ENCODE measurements around the gene BICRA.

Gene BICRA

DNA sequence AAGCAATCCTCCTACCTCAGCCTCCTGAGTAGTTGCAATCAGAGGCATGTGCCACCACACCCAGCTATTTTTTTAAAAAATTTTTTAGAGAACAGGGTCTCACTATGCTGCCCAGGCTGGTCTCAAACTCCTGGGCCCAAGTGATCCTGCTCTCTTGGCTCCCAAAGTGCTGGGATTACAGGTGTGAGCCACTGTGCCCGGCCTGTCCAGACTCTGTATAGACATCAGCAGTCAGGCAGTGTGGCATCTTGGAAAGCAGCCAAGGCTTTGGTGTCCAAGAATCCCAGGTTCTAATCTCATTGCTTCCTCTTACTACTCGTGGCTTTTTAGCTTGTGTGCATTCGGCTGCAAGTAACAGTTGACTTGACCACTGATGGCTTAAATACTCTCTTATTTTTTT lies 43.4 kb downstream of the BICRA start:
- no peak for ATAC-seq (ENCODE audit: low read depth)
- TF ChIP-seq, protein P1, sequence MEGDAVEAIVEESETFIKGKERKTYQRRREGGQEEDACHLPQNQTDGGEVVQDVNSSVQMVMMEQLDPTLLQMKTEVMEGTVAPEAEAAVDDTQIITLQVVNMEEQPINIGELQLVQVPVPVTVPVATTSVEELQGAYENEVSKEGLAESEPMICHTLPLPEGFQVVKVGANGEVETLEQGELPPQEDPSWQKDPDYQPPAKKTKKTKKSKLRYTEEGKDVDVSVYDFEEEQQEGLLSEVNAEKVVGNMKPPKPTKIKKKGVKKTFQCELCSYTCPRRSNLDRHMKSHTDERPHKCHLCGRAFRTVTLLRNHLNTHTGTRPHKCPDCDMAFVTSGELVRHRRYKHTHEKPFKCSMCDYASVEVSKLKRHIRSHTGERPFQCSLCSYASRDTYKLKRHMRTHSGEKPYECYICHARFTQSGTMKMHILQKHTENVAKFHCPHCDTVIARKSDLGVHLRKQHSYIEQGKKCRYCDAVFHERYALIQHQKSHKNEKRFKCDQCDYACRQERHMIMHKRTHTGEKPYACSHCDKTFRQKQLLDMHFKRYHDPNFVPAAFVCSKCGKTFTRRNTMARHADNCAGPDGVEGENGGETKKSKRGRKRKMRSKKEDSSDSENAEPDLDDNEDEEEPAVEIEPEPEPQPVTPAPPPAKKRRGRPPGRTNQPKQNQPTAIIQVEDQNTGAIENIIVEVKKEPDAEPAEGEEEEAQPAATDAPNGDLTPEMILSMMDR (IDR thresholded peaks at IDR 0.05; ENCODE audit: poor library complexity, severe bottlenecking) = no peak

DNA sequence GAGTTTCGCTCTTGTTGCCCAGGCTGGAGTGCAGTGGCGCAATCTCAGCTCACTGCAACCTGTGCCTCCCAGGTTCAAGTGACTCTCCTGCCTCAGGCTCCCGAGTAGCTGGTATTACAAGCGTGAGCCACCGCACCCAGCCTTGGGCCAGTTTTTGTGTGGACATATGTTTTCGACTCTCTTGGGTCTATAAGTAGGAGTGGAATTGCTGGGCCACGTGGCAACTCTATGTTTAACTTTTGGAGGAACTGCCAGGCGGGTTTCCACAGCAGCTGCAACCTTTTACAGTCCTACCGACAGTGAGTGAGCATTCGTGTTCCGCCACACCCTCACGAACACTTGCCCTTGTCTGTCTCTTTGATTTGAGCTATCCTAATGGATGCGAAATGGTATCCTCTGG lies 44.9 kb downstream of the BICRA start:
- Histone ChIP-seq H3K27ac (ENCODE audit: poor library complexity, severe bottlenecking) (no peak overlapping the region), H3K4me1 (ENCODE audit: insufficient read depth, poor library complexity, severe bottlenecking) (peaks cover 4% of the 10 kb centered on the region), H3K27me3 (ENCODE audit: insufficient read depth, poor library complexity, severe bottlenecking) (no peaks in the 10 kb centered on the region), H3K9me3 (ENCODE audit: severe bottlenecking) (no peaks in the 10 kb centered on the region), H3K36me3 (ENCODE audit: low read depth) (no peaks in the 10 kb centered on the region), H3K4me3 (ENCODE audit: severe bottlenecking) (no peak overlapping the region)
- ATAC-seq (ENCODE audit: low read depth) (no peak), DNase-seq (ENCODE audit: low spot score) (no peak)
- TF ChIP-seq, protein P1 (IDR thresholded peaks at IDR 0.05; ENCODE audit: poor library complexity, severe bottlenecking) = no peak

More for the DNA sequence above, 43.4 kb downstream of the BICRA start:
- no peaks in the 10 kb centered on the region for H3K9me3 ChIP-seq (ENCODE audit: severe bottlenecking)
- no peaks in the 10 kb centered on the region for H3K36me3 ChIP-seq (ENCODE audit: low read depth)
- no peaks in the 10 kb centered on the region for H3K27me3 ChIP-seq (ENCODE audit: insufficient read depth, poor library complexity, severe bottlenecking)
- H3K4me1 ChIP-seq (ENCODE audit: insufficient read depth, poor library complexity, severe bottlenecking) = peaks cover 11% of the 10 kb centered on the region
- DNase-seq (ENCODE audit: low spot score) = no peak
- no peak overlapping the region for H3K27ac ChIP-seq (ENCODE audit: poor library complexity, severe bottlenecking)
- no peak overlapping the region for H3K4me3 ChIP-seq (ENCODE audit: severe bottlenecking)

DNA sequence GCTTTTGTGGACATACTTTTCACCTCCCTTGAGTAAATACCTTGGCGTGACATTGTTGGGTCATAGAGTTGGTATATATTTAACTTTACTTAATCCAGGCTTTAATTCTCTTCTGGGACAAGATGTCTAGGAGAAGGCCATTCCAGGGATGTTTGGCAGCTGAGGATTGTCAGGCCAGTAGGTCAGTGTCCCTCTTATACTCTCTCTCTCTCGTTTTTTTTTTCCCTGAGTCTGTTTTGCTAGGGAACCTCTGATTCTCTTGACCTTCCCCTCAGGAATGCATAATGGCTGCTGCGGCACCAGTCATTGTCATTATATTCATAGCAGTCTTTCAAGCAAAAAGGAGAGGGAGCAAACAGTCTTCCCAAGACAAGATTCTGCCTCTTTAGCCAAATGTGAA lies 48.8 kb downstream of the BICRA start:
- Histone ChIP-seq H3K4me1 (ENCODE audit: insufficient read depth, poor library complexity, severe bottlenecking) (peaks cover 30% of the 10 kb centered on the region), H3K27me3 (ENCODE audit: insufficient read depth, poor library complexity, severe bottlenecking) (no peaks in the 10 kb centered on the region), H3K9me3 (ENCODE audit: severe bottlenecking) (no peaks in the 10 kb centered on the region), H3K4me3 (ENCODE audit: severe bottlenecking) (no peak overlapping the region), H3K27ac (ENCODE audit: poor library complexity, severe bottlenecking) (no peak overlapping the region), H3K36me3 (ENCODE audit: low read depth) (no peaks in the 10 kb centered on the region; the same call in 1 of the 2 replicates)
- no peak for DNase-seq (ENCODE audit: low spot score)
- TF ChIP-seq, protein P1 (IDR thresholded peaks at IDR 0.05; ENCODE audit: poor library complexity, severe bottlenecking) = no peak
- ATAC-seq (ENCODE audit: low read depth) = no peak

DNA sequence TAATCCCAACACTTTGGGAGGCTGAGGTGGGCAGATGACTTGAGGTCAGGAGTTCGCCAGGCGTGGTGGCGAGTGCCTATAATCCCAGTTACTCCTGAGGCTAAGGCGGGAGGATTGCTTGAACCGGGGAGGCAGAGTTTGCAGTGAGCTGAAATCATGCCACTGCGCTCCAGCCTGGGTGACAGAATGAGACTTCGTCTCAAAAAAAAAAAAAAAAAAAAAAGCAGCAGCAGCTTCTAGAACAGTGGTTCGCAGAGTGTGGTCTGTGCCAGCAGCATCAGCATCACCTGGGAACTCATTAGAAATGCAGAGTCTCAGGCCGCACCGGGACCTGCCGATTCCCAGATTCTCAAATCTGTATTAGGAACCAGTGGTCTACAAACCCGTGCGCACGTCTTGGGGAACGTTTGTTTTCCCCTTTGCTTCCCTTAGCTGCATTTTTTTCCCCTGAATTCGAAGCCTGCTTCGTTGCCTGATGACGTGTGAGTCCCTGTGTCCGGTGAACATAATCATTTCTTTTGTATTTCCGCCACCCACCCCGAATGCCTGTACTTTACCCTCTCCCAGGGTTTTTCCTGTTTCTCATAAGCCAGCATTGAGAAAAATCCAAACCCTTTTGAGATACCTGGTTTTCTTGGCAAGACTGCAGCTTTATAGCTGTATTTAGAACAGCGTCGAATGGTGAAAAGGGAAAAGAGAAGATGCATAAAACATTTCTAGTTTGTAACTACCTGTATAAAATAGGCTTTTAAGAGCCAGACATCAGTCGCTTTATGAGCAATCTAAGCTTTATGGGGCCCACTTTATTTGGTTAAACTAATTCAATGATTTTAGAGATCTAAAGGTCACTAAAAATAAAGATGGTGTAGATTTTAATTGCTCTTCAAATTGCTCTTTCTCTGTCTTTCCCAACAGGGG lies 49.8 kb downstream of the BICRA start:
- ATAC-seq (ENCODE audit: low read depth) = no peak
- H3K4me3 ChIP-seq (ENCODE audit: severe bottlenecking) = no peak overlapping the region
- H3K36me3 ChIP-seq (ENCODE audit: low read depth) = no peaks in the 10 kb centered on the region; the same call in 1 of the 2 replicates
- DNase-seq (ENCODE audit: low spot score) = no peak
- H3K27me3 ChIP-seq (ENCODE audit: insufficient read depth, poor library complexity, severe bottlenecking) = no peaks in the 10 kb centered on the region
- peak overlapping the region; percentile 93 for H3K27ac ChIP-seq (ENCODE audit: poor library complexity, severe bottlenecking)
- TF ChIP-seq, protein P1 (IDR thresholded peaks at IDR 0.05; ENCODE audit: poor library complexity, severe bottlenecking) = no peak
- H3K9me3 ChIP-seq (ENCODE audit: severe bottlenecking) = no peaks in the 10 kb centered on the region
- peaks cover 38% of the 10 kb centered on the region for H3K4me1 ChIP-seq (ENCODE audit: insufficient read depth, poor library complexity, severe bottlenecking)

DNA sequence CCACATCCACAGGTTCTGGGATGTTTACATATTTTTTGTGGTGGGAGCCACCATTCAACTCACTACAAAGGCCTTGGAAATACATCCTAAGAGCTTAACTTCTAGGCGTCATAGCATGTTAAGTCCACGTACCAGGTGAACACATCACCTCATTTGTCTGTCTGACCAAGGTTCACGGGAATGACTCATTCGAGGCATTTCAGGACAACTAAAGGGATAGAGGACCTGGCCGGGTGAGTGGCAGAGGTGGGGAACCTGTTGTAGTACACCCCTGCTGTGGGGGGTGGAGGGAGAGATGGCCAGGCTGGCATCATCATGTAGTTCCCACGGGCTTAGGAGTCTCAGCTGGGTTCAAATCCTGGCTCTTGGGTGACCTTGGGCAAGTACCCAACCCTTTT lies 51.5 kb downstream of the BICRA start:
- no peak overlapping the region for H3K4me3 ChIP-seq (ENCODE audit: severe bottlenecking)
- ATAC-seq (ENCODE audit: low read depth) = peak; percentile 69
- peaks cover 48% of the 10 kb centered on the region for H3K4me1 ChIP-seq (ENCODE audit: insufficient read depth, poor library complexity, severe bottlenecking)
- peak overlapping the region; percentile 93 for H3K27ac ChIP-seq (ENCODE audit: poor library complexity, severe bottlenecking)
- H3K36me3 ChIP-seq (ENCODE audit: low read depth) = no peaks in the 10 kb centered on the region; the same call in 1 of the 2 replicates
- DNase-seq (ENCODE audit: low spot score) = no peak
- H3K27me3 ChIP-seq (ENCODE audit: insufficient read depth, poor library complexity, severe bottlenecking) = no peaks in the 10 kb centered on the region
- TF ChIP-seq, protein P1 (IDR thresholded peaks at IDR 0.05; ENCODE audit: poor library complexity, severe bottlenecking) = no peak
- H3K9me3 ChIP-seq (ENCODE audit: severe bottlenecking) = no peaks in the 10 kb centered on the region

Data from RWPE2 (cell line).